Left cardiac atrium (tissue), 4 donors: ENCODE results near the gene PAPOLB. TPM values are rescaled to one million over a fixed set of nuclear protein-coding genes. Genes with fewer than 3 reads are reported as not detected.

Source experiments
- ATAC-seq, 2 donors: fragments of 200-7000 bp; cut with Tn5 transposase; one replicate each; pipeline ENCODE4 v1.9.1; 2020; ENCODE audit warnings: mild to moderate bottlenecking in 2 of 2, moderate library complexity in 2 of 2
- DNase-seq: peaks from one replicate; pipeline ENCODE4 v3.0.0-alpha.2; 2020
- intact Hi-C, 2 donors: fragments of 100-400 bp; cut with DNase I; formaldehyde crosslinking; loops; one replicate each; pipeline versions ENCODE4 v1.14.1 to v1.15.1; 2022 to 2023
- total RNA-seq, 2 donors: library from RNA; stranded (reverse); fragmentation: NEBNext Ultra II Directional; extraction: Animal tissue kit (Norgen Biotek cat#: 25700); gene quantifications; one replicate each; pipeline ENCODE4 v1.2.1, GENCODE V29; 2021
- donor health status: DM: no; HTN: yes; CAD: no.
- donor health status: DM: no; HTN: yes; CAD: no; lungs with severe emphysema.
- donor health status: DM: yes; HTN: yes; CAD: no.
- donor health status: Dilated cardiomyopathy.

Gene PAPOLB
- total RNA-seq, 2 donors from 2014 or later, result 0.06 to 0.26 TPM

DNA sequence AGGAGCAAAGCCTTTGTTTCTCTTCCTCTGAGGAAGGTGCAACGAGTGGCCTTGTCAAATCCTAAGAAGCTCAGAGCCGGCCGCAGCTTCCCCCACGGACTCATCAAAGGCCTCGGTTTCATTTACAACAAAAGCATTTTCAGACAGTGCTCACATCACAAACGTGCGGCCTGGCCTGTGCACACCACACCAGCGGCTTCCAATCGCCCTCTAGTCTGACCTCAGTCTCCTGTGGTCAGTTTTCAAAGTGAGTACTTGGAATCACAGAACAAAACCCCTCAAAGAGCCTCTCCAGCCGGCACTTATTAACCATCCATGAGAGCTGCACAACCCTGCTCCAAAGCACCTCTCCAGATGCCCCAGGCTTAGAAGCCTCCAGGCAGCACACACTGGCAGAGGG, 18.4 kb upstream of the PAPOLB start:
- DNase-seq (no peak), ATAC-seq (no peak)
- intact Hi-C loops, result loop anchor here (5.0 to 10.0 kb wide), 2 partner anchors 48 to 85 kb away; no protein-coding TSS in a partner anchor

DNA sequence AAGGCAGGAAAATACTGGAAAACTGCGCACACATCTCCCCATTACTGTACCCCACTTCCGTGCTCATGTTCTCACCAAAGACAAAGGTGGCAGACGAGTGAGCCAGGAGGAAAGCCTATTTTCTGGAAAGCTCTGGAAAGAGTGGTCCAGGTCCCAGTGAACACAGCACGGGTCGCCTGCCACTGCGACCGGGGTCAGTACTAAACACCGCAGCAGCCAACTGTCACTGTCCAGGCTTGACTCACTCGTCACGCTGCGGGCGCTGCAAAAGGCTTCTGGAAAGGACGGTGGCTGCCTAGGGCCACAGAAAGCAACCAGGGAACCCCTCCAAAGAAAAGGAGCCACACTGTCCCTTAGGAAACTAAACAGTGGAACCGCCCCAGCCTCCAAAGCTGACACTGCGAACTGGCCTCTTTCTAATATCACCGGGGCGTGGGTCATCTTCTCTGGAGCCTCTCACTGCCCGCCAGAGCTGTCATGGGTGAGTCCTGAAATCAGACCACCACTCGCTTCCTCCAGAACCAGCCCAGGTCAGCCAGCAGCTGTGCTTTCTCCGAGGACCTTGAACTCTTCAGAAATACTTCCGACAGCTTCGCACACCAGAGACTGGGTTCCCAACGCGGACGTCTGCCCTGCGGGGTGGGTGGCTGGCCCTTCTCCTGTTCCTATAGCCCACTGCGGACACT, 17.7 kb upstream of the PAPOLB start:
- intact Hi-C loops, result loop anchor here (5.0 to 10.0 kb wide), 2 partner anchors 47 to 85 kb away; no protein-coding TSS in a partner anchor
- ATAC-seq (no peak), DNase-seq (no peak)

DNA sequence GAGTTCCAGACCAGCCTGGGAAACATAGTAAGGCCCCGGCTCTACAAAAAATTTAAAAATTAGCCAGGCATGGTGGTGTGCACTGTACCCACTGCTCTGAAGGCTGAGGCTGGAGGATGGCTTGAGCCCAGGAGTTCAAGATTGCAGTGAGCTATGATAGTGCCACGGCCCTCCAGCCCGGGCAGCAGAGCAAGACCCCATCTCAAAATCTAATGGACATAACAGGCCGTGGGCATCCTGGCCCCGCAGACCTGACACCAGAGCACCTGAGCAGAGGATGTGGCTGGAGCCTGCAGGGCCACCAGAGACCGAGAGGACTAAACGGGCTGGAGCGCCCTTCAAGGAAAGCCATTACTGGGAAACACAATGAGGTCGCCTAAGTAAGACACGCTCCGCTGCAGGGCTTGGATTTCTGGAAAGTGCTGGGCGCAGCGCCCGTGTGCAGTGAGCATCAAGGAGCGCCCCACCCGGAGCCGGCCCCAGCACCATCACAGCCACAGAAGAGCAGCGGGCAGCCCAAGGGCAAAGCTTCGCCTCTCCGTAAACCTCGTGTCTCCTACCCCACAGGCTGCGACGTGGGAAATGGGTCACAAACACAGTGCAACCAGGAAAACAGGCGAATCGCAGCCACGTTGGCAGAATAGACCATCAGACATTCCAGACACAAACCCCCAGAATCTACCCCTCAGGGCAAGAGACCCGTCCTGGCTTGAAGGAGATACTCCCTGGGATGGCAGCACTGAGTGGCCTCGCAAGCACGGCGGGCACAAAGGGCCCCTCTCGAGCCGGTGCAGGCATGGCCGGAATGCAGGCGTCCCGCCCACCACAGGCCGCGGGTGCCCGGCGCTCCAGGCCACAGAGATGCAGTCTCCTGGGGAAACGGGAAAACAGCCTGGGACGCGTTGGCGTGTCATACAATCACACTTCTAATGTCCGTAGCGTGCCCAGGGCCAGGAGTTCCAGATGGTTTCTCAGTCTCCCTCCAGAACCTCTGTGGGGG, 16.8 kb upstream of the PAPOLB start:
- intact Hi-C loops, result no loop called here
- ATAC-seq (no peak), DNase-seq (no peak)

DNA sequence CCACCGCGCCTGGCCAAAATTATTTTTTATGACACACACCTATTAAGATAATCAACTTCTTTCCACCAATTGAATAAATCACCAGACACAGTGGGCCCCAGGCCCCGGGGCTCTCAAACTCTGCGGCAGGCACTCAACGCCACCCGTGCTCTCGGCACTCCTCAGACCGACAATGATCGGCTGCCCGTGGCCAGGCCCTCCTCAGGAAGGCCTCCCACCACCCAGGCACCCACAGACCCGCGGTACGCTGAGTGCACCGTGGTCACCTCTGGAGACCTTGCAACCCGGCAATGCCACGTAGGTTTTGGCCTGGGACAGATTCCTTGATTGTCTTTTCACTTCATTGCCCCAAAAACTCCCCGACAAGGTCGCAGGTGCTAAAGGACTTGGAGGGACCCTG, 14.8 kb upstream of the PAPOLB start:
- no peak for ATAC-seq
- intact Hi-C loops, result no loop called here
- no peak for DNase-seq

DNA sequence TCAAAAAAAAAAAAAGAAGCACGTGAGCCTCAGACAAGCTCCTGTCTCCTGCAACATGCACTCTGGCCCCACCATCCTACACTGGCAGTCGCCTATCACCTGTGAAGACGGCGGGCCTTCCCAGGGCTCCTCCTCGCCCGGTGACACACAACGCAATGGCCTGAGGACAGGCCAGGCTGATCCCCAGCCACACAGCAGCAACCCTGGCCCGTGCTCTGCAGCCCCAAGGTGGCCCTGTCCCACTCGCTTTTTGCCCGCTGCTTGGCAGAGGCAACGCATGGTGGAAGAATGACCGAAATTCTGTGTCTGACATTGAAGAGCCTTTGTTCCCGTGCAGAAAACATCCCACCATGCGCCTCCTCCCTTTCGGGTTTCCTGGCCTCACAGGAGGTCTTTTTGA, 13.6 kb upstream of the PAPOLB start:
- DNase-seq, result no peak
- intact Hi-C loops, result no loop called here
- no peak for ATAC-seq

DNA sequence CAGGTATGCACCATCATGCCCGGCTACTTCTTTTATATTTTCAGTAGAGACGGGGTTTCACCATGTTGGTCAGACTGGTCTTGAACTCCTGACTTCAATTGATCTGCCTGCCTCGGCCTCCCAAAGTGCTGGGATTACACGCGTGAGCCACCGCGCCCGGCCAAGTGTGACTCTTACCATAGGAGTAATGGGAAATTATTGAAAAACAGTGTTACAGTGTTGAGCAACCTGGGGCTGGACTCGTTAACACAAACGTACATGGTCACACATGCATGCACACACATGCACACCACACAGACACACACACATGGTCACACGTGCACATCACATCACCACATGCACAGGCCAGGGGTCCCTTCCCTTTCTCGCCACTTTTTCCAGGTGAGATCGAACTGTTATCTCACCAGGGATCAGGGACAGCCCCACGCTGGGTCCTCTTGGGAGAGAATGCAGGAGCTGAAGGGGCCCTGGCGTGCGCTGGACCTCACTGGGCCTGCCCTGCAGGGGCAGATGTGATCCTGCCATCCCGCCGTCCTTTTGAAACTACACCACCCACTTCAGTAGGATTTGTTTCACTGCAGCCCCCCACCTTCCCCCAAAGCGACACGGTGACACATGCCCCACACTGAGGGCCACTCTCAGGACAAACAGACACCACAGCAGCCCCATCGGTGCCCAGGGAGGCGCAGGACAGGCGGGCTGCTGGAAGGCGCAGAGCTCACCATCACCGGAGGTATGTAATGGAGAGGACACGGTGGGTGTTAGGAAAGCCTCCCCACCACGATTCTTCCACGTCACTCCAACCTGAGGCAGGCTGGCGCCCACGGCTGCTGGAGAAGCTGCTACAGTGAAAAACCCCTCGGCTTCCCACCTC, 11.5 kb upstream of the PAPOLB start:
- DNase-seq (no peak), ATAC-seq (no peak)
- intact Hi-C loops, result no loop called here

DNA sequence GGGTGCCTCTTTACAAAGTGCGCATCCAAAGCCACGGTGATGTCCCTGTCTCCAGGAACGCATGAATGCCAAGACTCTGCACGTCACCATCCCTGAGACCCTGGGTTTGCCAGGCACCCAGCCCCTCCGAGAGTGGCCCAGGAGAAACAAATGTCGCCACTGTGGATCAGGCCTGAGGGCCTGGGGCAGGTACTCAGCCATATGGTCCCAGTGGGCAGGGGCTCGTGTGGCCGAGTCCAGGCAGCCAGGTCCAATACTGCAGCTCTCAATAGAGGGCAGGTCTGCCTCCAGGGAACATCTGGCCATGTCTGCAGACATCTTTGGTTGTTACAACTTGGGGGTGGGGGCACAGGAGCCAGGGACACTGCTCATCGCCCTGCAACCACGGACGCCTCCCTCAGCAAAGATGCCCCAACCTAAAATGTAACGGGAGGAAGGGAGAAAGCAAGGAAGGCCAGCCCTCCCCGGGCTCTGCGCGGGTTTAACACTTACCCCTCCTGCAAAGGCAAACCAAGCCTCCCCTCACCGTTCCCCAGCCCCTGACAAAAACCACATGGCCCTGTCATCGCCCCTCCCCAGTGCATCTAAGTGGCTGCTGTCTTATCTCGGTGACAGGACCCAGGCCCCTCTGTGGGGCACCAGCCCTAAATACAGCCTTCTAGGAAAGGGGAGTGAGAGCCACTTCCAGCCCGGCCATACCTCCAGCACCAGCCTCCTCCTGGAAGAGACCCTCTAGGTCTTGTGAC, 10.3 kb upstream of the PAPOLB start:
- ATAC-seq, result peak in 1 of 2 donors; percentile 65
- intact Hi-C loops, result no loop called here
- DNase-seq, result no peak

DNA sequence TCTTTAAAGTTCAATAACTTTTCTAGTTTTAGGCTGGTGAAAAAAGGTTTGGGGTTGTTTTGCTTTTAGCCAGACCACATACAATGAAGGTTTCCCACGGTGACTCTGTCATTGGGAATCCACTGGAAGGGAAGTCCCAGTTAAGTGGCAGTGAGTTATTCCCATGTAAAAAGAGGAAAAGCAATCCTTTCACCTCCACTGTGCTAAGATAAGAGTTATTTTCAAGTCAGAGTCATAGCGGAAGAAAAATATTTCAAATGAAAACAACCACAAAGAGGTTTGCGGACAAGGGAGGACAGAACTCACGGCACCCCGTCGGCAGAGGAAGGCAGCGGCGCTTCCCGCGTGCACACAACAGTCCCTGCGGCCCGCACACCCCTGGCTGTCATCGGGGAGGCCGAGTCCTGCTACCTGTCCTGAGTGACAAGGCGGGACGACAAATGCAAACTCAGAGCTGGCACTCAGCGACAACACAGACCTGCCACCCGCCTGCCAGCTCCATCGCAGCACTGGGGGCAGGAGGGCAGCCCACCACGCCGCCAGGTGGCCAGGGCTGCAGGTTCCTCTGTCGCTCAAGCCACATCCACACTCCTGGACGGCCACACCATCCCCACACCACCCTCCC, 9.3 kb upstream of the PAPOLB start:
- DNase-seq, result no peak
- ATAC-seq, result no peak
- intact Hi-C loops, result no loop called here

DNA sequence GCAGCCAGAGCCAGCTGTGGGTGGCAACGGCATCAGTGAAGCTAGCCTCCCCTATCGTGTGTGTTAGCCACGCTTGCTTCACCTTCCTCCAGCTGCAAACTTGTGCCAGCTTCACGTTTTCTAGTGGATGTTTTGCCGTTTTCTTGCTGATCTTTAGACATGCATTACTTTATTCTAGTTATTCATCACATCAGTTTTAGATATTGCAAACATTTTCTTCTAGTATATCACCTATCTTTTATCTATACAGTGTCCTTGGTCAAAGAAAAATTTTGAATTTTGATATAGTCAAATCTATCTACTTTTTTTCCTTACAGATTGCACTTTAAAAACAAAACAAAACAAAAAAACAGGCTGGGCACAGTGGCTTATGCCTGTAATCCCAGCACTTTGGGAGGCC, 6.7 kb upstream of the PAPOLB start:
- intact Hi-C loops, result no loop called here
- DNase-seq (no peak), ATAC-seq (no peak)

DNA sequence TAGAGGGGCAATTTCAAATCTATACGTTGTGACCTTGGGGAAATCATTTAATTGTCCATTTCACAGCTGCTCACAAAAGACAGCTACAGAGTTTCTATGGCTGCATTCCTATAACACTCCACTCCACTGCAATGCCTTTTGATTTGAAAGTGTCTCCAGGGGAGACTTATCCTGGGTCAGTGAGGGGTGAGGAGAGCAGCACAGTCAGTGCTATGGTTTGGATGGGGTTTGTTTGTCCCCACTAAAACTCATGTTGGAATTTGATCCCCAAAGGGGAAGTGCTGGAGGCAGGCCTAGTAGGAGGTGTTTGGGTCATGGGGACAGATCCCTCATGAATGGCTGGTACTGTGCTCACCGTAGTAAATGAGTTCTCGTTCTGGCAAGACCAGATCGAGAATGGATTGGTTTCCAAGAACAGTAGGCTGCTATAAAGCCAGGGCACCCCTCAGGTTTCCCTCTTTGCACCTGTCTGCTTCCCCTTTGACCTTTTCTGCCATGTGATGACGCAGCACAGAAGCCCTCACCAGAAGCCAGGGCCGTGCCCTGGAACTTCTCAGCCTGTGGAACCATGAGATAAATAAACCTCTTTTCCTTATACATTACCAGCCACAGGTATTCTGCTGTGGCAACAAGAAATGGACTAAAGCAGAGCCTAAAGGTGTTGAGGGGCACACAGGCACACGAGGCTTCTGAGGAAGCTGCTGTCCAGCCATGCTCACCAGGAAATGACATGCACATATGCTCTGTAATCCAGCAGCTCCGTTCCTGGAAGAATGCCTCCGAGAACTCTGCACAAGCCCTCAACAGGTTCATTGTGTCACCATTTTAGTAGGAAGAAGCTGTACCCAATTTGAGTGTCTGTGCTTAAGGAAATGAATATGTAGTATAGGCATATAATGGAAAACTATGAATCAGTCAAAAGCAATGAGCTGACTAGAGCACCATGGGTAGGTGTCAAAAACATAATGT, 5.0 kb upstream of the PAPOLB start:
- DNase-seq (no peak), ATAC-seq (no peak)
- intact Hi-C loops, result no loop called here

DNA sequence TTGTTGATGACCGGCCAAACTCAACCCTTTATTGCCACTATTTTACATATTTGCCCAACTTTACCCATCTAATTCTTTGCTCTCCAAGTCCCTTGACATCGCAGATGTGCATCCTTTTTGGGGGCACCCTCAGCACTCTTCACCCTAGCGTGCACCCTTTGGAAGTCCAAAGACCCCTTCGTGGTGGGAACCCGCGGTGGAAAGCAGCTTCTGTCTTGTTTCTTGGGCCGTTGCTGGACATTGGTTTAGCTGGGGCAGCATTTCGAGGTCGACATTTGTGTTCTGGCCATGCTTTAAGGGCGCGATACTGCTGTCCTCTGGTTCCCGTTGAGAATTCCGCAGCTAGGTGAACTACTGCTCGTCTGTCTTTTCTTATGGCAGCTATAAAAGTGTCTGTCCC, 326 bp upstream of the PAPOLB start:
- intact Hi-C loops, result no loop called here
- no peak for ATAC-seq
- DNase-seq, result no peak

DNA sequence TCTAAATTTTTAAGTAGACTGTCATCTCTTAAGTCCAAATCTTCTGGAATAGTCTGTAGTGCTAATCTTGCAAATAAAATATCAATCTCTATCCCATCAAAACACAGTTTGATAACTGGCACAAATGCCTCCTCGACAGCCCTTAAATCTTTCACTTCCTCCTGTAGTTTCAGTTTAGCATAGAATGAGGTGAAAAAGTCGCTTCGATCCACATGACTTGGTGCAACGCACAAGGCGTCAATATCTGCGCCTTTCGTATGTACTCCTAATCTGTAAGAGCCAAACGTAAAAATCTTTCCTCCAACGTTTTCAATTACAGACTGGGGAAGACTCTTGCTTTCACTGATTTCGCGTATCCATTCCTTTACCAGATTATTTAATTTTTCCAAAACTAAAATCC, 603 bp downstream of the PAPOLB start:
- DNase-seq, result no peak
- ATAC-seq, result no peak
- intact Hi-C loops, result no loop called here

DNA sequence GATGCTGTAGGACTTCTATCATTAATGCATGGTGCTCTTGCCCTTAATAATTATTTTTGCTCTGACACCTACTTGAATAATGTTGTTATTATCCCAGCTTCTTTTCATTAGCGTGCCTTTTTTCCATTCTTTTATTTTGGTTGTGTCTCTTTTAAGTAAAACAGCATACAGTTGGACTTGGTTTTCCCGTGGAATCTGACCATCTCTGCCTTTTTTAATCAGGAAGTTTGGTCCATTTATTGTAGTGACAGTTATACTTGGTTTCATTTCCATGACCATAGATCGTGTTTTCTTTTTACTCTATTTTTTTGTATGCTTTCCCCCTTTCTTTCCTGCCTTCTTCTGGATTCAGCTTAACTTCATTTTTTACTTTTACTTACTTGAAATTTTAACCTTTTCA, 4.6 kb downstream of the PAPOLB start:
- no peak for ATAC-seq
- no peak for DNase-seq
- intact Hi-C loops, result no loop called here

DNA sequence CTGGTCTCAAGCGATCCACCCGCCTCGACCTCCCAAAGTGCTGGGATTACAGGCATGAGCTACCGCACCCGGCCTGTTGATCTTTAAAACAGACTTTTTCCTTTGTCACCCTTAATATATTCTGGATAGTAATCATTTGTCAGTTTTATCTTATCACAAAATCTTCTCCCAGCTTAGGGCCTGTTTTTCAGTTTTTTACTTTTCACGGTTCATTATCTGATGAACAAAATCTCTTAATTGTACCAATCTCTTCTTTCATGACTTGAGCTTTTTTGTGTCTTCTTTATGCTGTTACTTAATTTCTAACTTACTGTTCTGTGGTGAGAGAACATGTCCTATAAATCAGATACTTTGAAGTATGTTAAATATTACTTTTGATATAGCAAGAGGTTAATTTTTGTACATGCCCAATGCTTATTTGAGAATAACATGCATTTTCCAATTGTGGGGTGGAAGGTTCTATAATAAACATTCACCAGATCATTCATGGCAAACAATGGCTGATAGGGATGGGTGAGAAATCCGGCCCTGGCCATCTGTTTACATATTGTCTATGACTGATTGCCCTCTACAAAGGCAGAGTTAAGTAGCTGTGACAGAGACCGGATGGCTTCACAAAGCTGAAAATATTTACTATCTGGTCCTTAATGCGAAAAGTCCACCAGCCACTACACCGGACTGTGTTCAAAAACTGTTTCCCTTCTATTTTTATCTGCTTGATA, 5.3 kb downstream of the PAPOLB start:
- DNase-seq (no peak), ATAC-seq (no peak)
- intact Hi-C loops, result no loop called here

DNA sequence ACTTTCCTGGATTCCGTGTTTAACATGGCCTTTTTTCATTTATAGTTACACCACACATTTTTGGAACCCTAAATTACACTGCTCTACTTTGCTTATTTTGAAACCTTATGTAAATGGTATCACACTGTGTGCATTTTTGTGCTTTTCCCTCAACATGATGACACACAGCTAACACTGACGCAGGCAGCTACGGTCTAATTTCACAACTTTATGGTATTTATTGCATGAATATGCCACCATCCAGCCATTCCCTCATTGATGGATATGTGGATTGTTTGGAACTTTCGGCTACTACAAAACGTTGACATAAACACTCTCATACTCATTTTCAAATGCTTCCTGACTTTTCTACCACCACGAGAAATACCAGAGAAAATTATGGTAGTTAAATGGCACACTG, 6.9 kb downstream of the PAPOLB start:
- DNase-seq (no peak), ATAC-seq (no peak)
- intact Hi-C loops, result no loop called here
